CD1c-positive myeloid dendritic cell (primary cell): Measurements from ENCODE around the gene HERC2.
"Not testable (repeated sequence)": the region's sequence is repeated elsewhere in the genome, so short reads cannot be mapped to it uniquely, and the experiment has no call there.

Experiments used
- DNase-seq: peaks from one replicate; pipeline ENCODE4 v3.0.0-alpha.2; 2016; ENCODE audit errors: extremely low spot score

Gene HERC2

GRCh38 chr15:28322129-28322588 is at the start of gene HERC2:
Gene HERC2, minus strand, starts transcription at chr15:28322179. Its CDS starts 746 bp downstream, at chr15:28321433.
- DNase-seq: not testable (repeated sequence)

GRCh38 chr15:28365502-28365901 is 43.5 kb upstream of the HERC2 start:
- not testable (repeated sequence) for DNase-seq

GRCh38 chr15:28357984-28358383 is 36.0 kb upstream of the HERC2 start, which contains the start of gene GOLGA6L24:
Gene GOLGA6L24, minus strand, starts transcription at chr15:28358084. Its CDS starts 61 bp downstream, at chr15:28358023.
- DNase-seq: not testable (repeated sequence)

- DNase-seq: not testable (repeated sequence)
Observed at GRCh38 chr15:28321358-28322078, 461 bp downstream of the HERC2 start.

GRCh38 chr15:28319725-28320124 is 2.3 kb downstream of the HERC2 start:
- DNase-seq: not testable (repeated sequence)

GRCh38 chr15:28318828-28319227 is 3.2 kb downstream of the HERC2 start:
- not testable (repeated sequence) for DNase-seq

GRCh38 chr15:28318122-28318521 is 3.9 kb downstream of the HERC2 start:
- DNase-seq: not testable (repeated sequence)

GRCh38 chr15:28316958-28317357 is 5.0 kb downstream of the HERC2 start:
- not testable (repeated sequence) for DNase-seq

- DNase-seq: not testable (repeated sequence)
Observed at GRCh38 chr15:28310454-28310853, 11.5 kb downstream of the HERC2 start.

GRCh38 chr15:28308718-28309117 is 13.3 kb downstream of the HERC2 start:
- not testable (repeated sequence) for DNase-seq

GRCh38 chr15:28305700-28306099 is 16.3 kb downstream of the HERC2 start:
- DNase-seq: not testable (repeated sequence)

GRCh38 chr15:28297434-28297833 is 24.5 kb downstream of the HERC2 start:
- DNase-seq: not testable (repeated sequence)

- DNase-seq: not testable (repeated sequence)
Observed at GRCh38 chr15:28296814-28297213, 25.2 kb downstream of the HERC2 start.

- not testable (repeated sequence) for DNase-seq
Observed at GRCh38 chr15:28295009-28295563, 26.9 kb downstream of the HERC2 start.

- DNase-seq: not testable (repeated sequence)
Observed at GRCh38 chr15:28294560-28294959, 27.4 kb downstream of the HERC2 start.

- no peak for DNase-seq
Observed at GRCh38 chr15:28289694-28290463, 32.1 kb downstream of the HERC2 start.

GRCh38 chr15:28288830-28289693 is 32.9 kb downstream of the HERC2 start:
- peak; percentile 7 for DNase-seq

- DNase-seq: not testable (repeated sequence)
Observed at GRCh38 chr15:28286659-28287058, 35.3 kb downstream of the HERC2 start.

GRCh38 chr15:28286031-28286430 is 35.9 kb downstream of the HERC2 start:
- no peak for DNase-seq

GRCh38 chr15:28281876-28282275 is 40.1 kb downstream of the HERC2 start:
- DNase-seq: no peak

GRCh38 chr15:28274635-28275034 is 47.3 kb downstream of the HERC2 start:
- no peak for DNase-seq
